HG02571 (cell line): ENCODE measurements around the gene KCNIP4.

Source experiments
- ATAC-seq: cut with Tn5 transposase; IDR thresholded peaks from one replicate; pipeline ENCODE4 v1.9.1; 2021; ENCODE audit warnings: mild to moderate bottlenecking, moderate library complexity; ENCODE audit not compliant: unreplicated experiment

Gene KCNIP4

DNA sequence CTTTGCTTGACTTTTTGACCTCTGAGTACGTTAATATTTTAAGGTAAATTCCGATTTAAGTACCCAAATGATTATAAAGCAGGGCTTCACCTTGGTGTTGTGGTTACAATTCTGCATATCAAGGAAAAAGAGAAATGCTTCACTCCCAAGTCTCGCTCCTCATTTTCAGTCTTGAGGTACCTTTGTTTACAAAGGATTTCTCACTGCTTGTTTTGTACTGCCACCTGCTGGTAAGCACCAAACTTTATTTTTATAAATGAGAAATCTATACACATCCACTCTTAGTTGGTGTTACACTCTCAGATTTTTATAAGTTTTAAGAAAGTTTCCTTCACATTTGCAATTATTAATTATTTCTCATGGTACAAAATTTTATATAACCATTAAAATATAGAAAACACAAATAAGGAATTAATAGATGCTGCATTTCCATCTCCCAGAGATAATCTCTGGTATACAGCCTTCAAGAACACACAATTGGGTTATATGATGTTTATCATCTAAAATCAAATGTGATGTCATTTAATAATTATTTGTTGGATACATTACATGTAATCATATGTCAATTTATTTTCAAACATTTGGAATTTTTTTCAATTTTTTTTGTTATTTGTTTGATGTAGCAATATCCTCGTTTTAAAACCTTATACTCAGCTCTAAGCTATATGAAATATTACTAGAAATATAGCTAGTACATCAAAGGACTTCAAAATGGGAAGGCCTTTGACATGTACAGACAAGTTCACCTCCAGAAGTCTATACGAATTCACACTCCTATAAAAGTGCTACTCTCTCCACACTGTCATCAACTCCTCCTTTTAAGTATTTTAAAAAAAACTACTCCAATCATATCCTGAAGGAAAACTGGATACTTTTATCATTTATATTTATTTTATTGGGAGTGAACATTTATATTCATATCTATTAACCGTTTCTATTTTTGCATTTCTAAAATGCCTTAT lies 179.9 kb downstream of the KCNIP4 start:
- no peak for ATAC-seq

DNA sequence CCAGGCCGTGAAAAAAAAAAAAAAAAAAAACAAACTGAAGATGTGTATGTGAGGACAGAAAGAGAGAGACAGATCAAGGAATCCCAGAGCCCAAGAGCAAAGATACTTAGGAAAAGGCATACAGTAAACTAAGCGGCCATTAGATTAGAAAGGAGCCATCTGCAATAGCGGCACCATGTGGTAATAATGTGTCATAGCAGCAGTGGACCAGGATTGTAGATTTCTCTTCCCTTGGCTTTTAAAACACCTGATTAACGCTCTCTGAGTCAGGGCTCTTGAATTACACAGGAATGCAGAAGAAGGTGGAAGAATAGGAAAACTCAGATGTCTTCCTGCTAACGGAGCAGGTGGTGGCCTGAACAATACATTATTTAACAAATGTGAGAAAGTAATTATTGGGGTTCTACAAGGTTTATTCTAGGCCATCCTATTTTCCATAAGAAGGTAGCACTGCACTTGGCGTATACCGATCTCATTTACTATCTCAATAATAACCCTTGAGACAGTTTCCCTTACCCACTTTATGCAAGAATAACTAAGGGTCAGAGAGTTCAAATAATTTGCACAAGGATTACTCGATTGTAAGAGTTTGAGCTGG lies 182.7 kb downstream of the KCNIP4 start:
- ATAC-seq: peak; percentile 77

DNA sequence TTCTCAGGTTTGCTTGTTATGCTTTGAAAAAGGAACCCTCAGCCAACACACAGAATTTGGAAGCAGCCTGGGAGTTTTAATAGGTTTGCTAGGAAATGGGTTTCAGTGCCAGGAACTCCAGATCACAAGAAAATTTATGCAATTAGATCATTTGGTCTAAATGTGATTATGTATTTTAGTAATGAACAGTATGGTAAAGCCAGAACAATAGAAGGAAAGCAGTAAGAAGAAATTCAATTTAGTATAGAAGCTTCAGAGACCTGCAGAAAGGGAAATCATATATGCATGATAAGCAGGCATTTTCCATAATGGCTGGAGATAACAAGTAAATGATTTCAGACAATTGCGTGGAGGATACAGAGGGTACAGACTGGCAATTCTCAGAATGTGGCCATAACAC lies 184.7 kb downstream of the KCNIP4 start:
- no peak for ATAC-seq

DNA sequence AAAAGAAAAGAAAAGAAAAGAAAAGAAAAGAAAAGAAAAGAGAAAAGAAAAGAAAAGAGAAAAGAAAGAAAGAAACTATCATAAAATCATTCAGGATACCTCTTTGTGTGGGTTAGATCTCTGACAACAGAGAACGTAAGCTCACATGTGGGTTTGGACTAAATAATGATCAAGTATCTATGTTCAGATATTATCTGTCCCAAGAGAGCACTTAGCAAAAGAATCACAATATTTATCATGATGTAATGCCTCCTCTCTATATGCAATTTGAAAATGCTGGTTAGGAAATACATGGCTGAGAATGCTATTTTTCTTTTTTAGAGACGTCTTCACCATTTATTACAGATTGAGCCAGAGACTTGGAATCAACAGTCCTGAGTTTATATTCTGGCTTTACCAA lies 191.3 kb downstream of the KCNIP4 start:
- no peak for ATAC-seq

DNA sequence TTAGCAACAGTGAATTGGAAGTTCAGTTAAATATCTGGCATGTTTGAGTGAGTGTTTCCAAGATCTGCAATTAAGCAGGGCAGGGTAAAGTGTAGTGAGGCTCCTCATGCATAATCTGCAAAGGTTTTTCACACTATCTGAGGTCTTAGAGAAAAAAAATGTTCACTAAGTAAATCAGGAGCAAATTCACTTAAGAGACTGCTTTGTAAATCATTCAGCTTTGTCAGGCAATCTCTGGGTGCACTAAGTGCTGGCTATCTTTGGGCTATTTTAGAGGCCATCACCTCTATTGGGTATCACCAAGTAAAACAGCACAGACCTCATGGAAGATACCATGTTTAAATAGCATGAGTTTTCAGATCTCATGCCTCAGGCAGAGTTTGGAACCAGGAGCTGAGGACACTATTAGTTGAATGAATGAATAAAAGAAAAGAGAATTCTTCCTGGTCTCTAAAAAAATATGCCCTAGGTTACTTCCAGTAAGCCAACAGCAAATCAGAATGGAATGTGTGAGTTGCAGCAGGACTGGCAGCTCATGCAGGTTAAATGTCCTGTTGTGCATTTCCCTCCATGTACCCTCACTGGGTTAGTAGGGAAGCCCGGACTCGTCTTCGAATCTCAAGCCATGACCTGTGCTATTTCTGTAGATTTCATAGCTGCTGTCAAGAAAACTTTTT lies 195.3 kb downstream of the KCNIP4 start:
- no peak for ATAC-seq

DNA sequence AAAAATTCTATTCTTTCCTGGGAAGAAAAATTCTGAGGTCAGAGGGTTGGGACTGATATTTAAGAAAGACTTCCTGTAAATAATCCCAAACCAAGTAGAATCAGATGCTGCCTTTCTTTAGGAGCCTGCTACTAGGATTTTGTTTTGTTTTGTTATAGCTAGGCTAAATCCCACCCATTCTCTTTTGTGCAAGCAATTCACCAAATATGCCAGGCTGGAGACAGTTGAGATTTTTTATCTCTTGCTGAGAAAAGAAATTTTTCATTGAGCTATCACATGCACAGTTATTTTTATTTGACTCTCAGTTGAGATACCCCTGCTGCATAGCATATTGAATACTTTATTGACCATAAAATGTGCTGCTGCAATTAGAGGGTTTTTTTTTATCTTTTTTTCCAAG lies 196.0 kb downstream of the KCNIP4 start:
- ATAC-seq: no peak

DNA sequence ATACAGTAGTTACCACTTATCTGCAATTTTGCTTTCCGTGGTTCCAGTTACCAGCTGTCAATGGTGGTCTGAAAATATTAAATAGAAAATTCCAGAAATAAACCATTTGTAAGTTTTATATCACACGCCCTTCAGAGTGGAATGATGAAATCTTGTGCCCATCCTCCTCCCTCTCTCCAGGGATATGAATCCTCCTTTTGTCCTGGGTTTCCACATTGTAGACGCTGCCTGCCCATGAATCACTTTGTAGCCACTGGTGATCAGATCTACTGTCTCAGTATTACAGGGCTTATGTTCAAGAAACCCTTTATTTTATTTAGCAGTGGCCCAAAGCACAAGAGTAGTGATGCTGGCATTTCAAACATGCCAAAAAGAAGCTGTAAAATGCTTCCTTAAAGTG lies 198.6 kb downstream of the KCNIP4 start:
- no peak for ATAC-seq

DNA sequence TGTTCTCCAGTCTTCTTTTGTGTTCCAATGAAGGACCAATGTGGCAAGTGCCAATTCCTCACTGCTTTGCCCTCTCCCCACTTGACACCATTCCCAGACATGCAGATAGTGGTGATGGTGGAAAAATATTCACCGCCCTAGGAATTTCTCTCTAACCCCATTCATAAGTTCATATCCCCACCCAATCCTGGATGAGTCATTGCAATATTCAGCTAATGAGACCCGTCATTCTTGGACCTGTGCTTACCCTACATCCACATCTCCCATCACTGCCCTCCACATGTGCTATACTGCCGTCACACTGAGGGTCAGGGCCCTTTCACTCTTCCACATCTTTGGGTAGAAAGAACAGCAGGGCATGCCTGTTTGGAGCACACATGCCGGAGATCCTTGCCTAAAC lies 199.2 kb downstream of the KCNIP4 start:
- no peak for ATAC-seq

DNA sequence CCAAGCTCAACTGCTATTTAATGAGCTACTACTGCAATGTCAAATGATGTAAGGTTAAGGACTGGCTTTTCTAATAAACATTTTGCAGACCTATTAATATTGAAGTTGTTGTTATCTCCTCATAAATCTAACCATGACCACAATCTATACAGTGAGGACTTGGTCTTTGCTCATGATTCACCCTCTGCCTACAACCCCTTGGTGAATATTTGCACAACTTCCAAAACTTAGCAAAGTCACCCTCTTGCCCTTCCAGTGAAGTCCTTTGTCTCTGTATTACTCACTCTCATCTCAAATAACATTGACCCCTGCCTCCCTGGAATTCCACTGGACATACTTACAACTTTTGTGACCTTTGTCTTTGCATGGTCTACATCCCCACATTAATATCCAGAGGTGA lies 204.5 kb downstream of the KCNIP4 start:
- no peak for ATAC-seq

DNA sequence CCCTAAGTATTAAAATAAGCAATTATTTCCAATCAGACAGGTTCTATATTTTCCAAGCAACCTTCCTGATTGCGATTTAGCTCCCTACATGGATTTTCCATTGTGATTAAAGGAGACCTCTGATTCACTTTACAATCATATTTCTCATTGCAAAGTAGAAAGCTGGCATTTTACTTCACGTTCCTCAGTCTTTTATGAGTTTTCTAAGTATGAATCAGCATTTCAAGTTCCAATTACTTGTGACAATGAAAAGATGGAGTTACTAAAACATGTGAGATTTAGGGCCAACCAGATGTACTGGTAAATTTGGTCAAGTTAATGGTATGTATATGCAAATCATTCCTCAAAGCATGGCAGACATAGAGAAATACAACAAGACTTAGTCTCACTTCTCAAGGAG lies 206.2 kb downstream of the KCNIP4 start:
- no peak for ATAC-seq

DNA sequence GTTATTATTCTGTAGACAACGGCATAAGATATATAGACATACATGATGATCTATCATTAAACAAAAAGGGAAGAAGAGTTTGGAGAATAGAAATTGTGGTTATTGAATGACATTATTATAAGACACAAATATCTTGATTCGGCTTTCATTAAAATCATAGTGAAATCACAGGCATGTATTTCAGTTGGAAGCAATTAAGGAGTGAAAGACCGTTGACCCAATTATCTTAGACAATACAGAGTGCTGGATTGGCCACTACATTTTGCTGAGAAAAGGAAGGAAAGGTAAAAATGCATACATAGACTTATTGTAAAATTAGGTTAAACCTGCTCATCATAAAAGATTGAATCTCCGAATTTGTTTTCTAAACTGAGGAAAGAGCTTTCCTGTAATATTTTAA lies 209.8 kb downstream of the KCNIP4 start:
- no peak for ATAC-seq

DNA sequence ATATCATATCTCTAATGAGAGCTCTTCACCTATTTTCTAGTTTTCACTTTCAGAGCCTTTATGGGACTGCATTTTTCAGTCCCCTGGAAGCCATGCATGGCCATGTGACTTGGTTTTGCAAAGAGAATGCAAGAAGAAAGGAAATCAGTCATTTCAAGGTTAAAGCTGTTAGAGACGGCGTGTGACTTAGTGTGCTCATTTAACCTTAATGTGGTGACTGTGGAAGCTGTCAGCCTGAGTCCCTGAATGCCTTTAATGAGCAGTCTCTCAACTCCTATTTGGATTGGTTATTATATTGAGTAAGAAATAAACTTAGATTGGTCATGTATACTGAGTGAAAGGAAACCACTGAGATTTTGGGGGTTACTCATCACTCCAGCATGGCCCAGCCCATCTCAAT lies 212.7 kb downstream of the KCNIP4 start:
- ATAC-seq: no peak

DNA sequence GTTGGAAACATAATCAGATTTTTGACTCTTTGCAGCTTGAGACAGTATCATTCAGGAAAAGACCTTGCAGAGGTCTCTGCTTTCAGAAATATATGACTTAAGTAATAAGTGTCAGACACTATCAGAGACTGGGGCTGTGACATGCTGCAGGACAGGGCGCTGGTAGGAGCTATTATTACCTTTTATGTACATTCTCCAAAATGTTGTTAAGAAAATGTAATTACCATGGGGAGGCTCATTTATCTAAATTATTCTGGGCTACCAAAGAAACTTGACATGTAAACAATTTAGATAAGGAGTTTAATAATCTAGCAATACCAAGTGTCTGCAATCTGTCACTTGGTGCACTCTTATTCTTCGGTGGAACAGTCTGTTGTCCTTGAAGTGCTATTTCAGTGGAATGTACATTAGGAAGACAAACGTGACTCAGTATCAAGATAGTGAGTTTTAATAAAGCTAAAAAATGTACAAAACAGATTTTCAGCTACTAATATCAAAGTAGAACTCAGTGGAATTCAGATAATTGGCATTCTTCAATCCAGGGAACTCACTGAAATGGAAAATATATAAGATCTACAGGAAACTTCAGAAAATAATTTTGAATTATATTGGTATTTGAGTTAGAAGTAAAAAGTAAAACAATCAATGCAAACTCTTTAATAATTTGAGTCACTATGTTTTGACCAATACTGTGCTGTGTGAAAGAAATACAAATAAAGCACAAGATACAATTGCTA lies 214.5 kb downstream of the KCNIP4 start:
- ATAC-seq: no peak

DNA sequence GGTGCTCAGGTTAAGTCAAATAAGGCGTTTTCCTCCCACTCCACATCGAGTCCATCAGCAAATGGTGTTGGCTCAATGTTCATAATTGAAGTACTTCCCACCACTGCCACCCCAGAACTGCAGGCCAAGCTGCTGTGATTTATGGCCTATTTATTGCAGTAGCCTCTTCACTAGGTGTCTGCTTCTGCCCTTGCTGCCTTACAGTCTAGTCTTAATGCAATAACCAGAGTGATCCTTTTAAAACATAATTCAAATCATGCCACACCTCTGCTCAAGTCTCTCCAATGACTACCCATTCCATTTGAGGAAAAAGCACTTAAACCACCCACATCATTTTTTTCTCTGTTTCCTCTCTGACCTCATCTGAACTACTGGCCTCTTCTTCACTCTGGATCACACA lies 220.3 kb downstream of the KCNIP4 start:
- ATAC-seq: no peak

DNA sequence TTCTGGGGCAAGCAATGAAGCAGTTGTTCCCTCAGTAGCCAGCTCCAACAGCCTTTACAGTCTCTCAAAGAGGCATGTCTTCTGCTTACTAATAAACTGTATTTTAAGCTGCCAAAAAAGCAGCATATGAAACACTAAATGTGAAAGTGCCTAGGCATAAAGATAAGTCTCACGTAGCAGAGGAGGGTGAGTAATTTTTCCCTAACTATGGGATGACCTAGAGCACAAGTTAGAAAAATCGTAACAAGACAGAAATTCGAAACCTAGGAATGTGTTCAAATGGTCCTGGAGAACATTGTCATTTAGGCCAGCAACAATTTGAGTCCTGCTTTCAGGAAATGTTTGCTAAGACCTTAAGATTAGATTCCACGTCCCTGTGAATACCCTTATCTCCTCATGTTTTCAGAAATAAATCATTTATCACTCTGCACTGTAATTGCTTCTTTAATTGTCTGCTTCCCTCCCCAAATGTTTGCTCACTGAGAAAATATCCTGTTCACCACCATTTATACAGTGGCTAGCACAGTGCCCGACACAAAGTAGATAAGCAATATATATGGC lies 222.2 kb downstream of the KCNIP4 start:
- ATAC-seq: no peak

DNA sequence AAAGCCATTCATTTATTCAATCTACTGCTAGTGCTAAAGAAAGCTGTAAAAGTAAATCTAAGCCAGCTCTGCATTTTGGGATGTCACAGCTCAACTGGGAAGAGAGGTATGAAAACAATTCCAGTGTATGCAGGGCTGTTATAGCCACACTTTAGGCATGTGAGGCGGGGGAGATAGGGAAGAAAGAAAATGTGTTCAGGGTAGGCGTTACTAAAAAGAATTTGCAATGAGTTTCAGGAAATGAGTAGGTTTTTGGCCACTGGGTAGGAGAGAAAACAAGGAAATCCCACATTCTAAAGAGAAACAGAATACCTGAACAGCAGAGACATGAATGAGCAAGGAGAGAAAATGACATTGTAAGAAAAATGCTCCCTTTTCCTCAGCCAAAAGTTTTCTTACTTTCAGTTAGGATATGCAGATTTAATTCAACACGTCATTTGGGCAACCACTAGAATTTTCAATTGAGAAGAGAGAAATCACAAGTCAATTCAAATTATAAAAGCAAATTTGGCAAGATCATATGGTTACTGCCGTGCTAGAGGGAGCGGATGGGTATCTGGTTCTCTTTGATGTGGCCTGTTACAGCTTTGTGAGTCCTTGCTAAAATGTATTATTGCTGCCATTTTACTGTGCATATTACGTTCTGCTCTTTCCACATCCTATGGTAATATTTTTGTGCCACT lies 226.3 kb downstream of the KCNIP4 start:
- no peak for ATAC-seq

DNA sequence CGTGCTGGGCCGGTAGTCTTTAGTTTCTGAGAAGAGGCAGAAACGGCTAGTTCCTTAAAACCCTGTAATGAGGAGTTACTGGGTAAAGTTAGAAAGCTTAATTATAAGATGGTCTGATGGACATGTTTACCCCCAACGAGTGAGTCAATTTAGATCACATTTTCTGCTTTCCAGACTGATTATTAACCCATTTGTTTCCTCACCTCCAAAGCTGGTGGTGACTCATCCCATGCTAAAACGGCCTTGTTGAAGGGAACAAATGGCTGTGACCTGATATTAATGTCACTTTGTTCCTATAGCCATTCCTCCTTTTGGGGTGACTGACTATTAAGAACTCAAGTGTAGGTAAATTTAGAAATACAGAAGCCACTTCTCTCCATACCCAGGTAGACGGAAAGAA lies 232.0 kb downstream of the KCNIP4 start:
- no peak for ATAC-seq

DNA sequence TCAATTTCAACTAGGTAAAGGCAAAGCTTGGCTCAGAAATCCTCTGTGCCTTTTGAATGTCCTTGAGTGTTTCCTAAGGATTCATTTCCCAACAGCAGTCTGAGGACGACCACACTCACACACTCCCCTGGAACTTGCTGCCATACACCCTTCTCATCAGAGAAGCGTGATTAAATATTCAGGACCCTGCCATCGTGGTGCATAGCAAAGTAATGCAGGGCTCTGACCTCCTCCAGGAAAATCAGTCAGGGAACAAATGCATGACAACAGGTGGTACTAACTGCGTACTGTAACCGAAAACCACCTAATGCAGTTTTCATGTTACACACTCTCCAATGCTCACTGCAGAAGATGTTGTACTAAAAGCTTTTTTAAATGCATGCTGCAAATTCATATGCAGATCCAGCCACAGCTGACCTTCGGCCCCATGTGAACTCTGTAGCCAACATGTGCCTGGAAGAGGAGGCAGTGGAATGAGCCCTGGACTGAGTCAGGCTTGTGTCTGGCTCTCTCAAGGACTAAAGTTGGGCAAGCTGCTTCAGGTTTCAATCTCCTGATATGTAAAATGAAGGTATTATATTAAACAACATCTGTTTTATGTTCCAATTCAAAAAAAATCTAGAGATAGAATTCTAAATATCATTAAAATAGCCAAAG lies 238.3 kb downstream of the KCNIP4 start:
- no peak for ATAC-seq

DNA sequence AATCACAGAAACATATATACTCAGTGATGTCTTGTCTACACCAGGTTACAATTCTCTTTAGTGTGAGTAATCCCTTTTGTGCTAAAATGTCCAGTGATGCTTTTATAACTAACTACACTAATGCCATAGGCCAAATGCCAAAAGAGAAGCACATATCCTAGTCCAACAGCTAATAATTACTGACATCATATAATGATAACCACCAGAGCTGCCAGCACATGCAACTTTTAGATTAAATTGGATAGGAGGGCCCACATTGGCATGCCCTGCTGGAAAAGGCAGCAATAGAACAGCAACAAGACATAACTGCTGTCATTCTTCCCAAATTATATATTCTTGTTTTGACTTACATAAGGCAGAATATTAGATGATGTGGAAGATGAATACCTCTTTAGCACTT lies 238.8 kb downstream of the KCNIP4 start:
- no peak for ATAC-seq

DNA sequence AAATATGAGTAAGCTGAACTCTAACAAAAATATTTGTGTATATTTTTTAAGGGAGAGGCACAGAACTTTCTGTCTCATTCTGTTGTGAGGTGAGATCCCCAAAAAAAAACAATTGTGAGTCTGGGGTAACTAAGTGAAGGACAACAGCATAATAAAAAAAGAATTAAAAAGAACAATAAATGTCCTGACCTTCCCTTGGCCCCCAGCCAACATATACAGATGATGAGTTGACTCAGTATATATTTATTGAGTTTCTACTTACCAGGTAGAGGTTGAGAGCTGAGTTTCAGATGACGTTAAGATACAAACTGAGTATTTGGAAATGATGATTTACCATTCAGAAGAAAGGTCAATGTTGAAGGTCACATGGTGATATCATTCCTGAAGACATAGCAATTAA lies 239.5 kb downstream of the KCNIP4 start:
- no peak for ATAC-seq
